HG02938 (cell line): ENCODE results near the gene HOTAIR.

ENCODE experiments used
- ATAC-seq: cut with Tn5 transposase; IDR thresholded peaks from one replicate; pipeline ENCODE4 v1.9.1; 2021; ENCODE audit warnings: mild to moderate bottlenecking, moderate library complexity; ENCODE audit not compliant: unreplicated experiment

HOTAIR gene

DNA sequence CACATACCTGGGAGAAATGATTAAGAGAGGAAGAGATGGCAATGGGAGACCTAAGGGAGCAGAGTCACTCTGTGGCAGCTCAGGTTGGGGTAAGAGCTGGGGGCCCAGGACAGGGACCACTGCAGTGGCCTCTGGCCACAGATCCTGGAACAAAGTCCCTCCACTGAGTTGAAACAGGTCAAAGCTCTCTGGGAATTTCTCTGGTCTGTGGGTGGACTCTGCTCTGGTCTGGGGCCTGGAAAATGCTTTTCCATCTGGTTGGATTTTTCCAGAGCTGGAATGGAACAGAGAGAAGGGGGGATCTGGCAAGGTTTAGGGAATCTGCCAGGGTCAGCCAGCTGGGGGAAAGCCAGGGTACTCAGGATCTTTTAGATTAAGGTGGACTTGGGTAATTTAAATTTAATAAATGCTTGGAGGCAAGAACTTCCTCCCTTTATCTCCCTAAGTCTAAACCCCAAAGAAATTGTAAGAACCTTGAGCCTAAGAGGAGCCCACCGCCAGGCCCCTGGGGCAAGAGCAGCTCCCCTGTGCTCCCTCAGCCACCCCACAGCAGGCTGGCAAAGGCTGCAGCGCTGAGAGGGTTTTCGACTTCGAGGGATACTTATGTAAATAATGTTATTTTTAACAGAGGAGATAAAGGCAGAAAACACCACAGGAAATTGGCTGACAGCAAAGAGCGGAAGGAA lies 13.9 kb upstream of the HOTAIR start:
- ATAC-seq, result no peak

- no peak for ATAC-seq
These were observed 13.1 kb upstream of the HOTAIR start for GRCh38 chr12:53987787-53988230.

DNA sequence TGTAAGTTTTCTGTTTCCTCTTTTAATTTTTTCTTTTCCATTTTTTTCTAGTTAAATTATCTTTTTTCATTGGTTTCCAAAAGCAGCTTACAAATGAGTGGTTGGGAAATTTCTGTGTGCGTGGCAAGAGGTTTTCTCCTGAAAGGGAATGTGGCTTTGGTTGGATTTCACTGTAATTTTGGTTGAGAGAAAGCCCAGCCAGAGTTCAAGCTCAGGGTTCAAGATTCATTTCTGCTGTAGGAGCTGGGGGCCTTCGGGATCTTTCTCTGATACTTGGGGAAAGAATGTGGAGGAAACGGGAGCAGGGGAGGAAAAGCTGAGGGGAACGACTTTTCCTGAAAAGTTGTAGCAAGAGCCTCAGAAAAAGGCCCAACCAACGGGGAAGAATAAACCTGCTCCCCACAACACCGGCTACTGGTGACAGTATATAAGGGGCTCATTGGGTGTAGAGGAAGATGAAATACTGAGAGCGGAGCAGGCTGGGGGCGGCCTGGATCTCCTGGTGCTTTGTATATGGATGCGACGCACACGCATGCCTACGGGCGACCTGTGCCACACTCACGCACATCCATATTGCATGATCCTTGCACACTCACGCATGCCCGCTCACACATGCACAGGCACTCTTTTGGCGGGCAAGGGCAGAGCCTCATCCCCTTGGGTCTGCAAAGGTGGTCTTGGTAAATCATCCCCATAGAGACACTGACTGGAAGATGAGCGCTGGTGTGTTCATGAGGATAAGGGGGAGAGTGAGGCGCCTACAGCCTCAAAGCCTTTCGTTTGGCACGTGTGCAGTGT lies 12.1 kb upstream of the HOTAIR start:
- ATAC-seq, result no peak

DNA sequence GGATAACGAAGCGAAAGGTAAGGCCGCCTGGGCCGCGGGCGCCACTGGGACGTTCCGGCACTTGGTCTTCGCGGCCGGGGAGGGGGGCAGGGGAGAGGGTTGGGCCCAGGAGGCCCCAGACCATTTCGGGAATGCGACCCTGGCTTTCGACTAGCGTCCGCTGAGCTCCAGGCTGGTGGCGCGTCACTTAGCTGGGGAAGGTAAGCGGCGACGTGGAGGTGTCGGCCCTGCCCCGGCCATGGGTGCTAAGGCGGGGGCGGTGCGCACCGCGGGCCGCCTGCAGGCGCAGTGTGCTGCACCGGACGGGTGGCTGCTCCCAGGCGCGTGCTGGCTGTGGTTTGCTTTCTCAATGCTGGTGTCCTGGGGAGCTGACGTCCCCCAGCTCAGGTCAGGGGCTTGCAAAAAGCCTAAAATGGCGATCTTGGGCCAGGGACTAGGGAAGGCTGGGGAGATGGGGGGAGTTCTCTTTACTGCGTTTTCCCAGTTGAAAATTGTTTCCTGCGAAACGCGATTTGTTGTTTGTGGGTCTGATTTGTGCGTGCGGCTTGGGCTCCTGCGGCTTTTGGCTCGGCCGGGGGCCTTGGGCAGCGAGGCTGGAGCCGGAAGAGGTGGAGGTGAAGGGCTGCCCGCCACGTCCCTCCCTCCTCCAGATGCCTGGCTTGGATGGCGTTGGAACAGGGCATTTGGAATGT lies 11.4 kb upstream of the HOTAIR start:
- ATAC-seq, result no peak

DNA sequence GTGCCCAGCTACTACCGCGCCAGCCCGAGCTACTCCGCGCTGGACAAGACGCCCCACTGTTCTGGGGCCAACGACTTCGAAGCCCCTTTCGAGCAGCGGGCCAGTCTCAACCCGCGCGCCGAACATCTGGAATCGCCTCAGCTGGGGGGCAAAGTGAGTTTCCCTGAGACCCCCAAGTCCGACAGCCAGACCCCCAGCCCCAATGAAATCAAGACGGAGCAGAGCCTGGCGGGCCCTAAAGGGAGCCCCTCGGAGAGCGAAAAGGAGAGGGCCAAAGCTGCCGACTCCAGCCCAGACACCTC lies 10.9 kb upstream of the HOTAIR start:
- ATAC-seq, result no peak

DNA sequence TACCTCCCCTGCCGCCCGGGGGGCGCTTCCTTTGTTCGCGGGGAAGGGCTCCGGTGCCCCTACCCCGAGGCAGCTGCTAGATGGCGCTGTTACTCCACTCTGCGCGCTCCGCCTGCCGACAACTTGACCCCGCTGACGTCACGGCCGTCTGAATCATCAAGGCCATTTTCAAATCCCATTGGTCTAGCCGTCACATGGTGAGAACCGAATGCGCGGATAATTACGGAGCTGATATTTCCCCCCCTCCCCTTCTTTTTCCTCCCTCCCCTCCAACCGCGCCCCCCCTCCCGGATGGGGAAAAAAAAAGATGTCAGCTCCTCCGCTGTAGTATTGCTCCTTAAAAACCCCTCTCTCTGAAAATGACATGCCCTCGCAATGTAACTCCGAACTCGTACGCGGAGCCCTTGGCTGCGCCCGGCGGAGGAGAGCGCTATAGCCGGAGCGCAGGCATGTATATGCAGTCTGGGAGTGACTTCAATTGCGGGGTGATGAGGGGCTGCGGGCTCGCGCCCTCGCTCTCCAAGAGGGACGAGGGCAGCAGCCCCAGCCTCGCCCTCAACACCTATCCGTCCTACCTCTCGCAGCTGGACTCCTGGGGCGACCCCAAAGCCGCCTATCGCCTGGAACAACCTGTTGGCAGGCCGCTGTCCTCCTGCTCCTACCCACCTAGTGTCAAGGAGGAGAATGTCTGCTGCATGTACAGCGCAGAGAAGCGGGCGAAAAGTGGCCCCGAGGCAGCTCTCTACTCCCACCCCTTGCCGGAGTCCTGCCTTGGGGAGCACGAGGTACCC lies 10.3 kb upstream of the HOTAIR start, which contains the start of gene HOXC10:
Gene HOXC10 (plus strand): TSS at position 246 of the 791 bp plus-strand sequence. CDS start 114 bp downstream, at position 360.
- ATAC-seq, result no peak

GRCh38 chr12:53983950-53984572 lies 9.3 kb upstream of the HOTAIR start:
- no peak for ATAC-seq

- ATAC-seq, result no peak
These were observed 8.8 kb upstream of the HOTAIR start for GRCh38 chr12:53983568-53983949.

DNA sequence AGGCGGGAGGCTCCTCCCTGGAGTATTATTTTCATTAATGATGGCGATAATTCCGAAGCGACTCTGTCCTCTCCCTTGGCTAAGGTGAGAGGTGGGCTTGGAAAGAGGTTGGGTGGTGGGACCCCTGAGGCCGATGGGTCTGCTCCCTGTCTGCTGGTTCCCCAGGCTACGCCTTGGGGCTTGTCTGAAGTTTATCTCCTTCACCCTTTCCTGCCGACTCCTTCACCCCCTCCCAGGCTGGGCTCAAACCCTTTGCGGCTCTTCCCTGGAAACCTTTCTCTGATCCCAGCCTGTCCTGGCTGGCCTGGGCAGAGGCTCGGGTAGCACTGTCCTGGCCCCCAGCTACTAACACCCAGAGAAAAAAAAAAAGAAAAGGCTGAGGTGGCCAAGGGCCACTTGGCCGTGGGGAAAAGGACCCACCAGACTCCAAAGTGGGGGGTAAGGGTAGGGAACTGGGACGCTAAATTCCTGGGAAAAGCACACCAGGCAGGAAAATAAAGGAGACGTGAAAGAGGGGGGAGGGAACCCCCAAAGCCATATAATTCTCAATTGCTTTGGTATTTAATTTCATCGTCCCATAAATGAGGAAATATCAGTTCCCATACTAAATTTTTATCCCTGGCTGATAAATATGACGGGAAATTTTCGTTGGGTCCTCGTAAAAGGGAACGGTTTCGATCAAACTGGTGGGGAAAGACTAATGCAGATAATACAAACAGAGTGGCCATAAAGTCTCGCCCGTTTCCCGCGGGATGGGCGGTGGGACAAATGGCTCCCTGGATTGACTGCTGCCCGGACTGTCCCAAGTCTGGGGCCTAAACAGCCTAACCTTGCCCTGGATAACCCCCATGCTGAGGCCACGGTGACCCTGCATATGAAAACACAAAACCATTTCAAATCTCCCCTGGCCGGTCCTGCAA lies 8.2 kb upstream of the HOTAIR start:
- no peak for ATAC-seq

DNA sequence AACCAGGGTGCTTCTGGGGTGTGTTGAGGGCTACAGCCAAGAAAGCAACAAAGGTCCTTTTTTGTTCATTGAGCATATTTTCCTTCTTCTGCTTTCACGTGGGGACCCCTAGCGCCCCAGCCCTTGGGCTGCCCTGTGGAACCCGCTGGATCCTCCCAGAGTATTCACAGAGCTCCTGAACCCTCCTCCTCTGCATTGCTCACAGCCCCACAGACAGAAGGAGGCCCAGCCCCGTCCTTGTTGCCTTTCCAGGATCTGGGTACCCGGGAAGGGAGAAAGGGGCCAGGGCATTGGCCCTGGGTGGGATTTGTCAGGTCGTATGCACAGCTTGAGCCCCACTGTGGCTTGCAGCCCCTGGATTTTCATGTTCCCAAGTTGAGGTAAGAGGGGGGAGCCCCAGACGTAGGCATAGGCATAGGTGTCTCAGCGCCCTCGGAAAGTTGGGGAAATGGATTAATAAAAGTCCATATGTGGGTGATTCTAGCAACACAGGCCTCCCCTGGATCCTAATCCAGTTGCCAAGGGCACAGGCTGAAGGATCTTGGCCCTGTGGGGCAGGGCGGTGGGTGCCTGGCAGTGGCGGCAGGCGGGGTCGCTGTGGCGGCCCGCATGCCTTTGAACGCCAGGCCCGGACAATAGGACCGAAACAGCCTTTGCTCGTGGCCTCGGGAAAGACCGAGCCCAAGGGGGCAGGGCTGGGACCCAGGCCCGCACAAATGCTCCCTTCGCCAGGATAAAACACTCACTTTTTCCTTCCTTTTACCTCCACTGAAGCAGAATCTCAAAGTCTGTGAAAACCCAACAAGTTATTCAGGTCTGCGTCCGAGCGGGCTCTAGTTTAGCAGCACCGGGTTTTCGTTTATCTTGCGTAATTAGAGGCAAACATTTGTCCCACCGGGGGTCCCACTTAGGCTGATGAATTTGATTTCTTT lies 7.1 kb upstream of the HOTAIR start:
- no peak for ATAC-seq

DNA sequence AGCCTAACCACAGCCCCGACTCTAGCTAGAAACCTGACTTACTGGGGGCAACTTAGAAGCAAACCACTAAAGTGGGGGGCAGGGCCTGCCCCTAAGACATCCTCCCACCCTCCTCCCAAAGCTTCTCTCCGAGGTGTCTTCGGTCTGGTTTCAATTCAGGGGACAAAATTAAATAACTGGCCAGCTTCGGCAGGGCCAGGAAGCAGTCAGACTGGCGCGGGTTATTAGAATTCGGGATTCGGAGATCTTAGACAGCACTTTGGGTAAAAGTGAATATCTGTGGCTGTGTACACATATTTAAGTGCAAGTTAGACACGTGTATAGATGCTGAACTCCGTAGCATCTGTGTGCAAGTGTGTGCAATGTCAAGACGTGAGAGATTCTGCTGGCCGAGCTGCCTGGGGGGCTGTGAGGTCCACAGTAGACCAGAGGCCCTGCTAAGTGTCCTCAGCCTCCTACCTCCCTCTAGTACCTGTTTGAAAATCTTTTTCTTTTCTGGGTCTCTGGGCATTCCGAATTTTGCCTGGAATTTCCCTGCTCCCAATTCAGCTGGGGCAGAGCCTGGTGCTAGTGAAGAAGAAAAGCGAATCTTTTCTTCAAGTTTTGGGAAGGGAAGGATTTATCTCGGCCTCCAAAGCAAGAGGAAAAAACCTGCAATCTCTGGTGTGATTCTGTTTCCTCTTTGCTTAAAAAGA lies 6.2 kb upstream of the HOTAIR start:
- ATAC-seq, result no peak

DNA sequence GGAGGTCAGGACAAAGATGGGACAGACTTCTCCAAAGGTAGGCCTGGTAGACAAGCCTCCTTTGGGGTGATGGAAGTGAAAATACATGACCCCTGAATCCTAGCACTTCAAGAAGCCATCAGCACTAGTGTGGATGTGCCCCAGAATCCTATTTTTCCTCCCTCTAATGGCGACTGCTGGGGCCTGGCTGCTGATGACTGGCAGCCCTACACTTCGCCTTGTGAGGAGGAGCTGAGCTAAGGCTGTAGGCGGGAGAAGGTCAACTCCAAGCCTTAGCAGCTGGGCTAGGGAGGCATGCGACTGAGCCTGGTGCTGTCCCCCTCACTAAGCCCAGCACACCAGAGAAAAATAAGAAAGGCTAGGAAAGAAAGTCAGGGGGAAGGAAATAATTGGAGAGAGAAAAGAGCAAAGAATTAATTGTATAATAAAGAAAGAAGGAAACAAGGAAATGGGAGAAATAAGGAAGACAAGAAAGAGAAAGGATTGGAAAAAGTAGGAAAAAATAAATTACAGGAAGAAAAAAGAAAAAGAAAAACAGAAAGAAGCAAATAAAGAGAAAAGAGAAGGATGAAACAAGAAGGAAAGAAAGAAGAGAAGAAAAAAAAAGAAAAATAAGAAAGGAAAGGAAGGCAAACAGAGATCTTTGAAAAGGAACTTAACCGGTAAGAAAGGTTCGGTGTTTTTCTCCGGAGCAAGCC lies 5.5 kb upstream of the HOTAIR start:
- no peak for ATAC-seq

DNA sequence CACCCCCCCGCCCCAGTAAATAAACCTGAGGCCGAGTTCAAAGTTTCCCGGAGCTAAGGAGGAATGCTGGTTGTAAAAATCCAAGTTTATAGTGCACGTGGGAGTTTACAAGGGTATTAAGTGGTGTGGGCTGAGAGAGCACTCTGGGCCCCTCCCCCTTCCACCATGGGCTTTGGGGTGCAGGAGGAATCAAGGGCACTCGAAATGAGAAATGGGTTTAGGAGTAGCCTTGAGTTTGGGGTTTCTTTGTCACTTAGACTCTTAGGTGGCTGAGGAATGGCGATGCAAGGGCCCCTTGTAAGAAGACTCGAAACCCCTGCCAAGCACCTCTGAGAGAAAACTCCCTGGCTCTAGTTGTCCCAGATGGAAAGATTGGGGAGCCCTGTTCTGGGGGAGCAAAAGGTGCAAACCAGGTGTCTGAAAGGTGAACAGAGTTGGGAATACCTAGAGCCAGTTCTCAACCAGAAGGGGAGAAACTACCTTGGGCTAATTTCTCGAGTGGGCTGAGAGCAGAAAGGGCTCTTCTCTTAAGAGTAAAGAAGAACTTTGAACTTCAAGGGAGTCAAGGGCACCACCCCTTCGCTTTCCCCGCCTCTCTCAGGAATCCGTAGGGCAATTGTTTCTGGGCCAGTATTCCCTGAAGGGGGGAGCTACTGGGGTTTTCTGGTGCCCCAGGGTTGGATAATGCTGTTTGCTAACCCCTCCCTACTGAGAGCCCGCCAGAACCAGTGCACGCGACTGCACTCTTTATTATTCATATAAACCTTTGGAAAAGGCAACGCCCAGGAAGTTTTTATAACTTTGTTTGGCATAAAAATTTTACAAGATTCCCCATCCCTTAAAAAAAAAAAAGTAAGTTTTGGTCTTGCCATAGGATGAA lies 4.0 kb upstream of the HOTAIR start:
- ATAC-seq, result no peak

DNA sequence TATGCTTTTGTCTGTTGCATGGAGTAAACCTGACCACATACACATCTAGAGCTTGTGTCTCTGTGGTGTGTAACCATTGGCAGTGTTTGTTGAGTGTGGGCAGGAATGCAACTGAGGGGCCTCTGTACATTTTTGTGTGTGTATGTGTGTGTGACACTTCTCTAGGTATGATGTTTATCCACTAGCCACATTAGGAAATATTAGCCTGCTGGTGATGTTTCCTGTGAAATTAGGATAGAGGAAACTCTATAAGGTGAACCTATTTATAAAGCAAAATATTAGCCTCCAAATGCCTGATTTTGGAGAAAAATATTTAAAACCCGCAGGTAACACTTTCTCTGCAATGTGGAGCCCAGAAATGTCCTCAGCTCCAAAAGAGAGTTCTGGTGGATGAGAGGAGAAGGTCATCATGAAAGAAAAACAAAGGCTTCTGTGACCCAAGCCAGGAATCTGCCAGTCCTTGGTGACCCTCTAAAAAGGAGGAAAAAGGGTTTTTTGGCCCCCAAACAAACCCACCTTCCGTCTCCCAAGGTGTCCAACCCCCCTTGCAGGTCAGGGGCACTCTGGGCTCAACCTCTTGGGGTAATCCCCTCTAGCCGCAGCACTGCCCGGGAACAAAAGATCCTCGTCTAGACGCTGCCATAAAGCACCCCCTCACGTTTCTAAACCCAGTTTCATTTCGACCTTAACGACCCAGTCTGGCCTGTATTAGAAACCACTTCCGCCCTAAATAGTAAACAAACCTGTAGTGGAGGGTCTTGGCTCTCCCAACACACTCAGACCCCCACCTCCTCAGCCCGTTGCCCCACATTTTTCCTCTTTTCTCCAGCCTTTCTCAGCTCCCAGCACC lies 3.1 kb upstream of the HOTAIR start:
- ATAC-seq, result no peak

DNA sequence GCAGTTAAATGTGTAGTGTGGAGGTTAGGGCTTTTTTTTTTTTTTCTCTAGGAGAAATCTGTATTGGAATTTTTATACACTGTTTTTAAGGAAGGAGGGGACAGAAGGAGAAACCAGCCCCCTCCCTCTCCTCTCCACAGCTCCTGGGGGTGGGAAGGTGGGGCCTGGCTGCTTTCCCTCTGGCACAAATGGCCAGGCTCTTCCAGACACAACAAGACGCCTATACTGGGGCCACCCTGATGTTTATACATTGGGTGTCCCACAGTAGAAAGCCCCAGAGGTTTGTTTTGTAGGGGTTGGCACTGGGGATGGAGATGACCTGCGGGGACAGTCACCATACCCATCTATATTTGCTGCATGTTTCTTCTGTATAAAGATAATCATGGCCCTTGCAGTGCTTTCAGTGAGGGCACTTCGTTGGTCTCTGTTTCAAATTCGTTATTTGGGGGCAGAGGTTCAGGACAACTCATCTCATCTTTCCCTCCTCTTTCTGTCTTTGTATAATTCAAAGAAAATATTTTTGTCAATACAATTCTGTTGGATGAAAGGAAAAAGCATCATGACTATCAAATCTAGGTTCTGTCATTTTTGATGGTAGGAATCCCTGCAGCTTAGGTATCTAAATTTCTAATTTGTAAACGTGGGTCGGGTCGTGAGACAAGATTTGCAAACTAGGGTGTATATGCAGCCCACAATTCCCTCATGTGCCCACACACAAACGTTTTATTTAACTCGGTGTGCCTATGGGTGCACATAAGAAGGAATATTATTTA lies 2.3 kb upstream of the HOTAIR start:
- ATAC-seq, result no peak
